OCI-LY7 (cell line): ENCODE data around the gene P2RX5.

Experiments
- EZH2phosphoT487 ChIP-seq: fragments of 200-600 bp; sonication (generic); IDR thresholded peaks from 2 replicates; pipeline ENCODE4 v1.6.1; 2018; ENCODE audit warnings: low read depth, borderline replicate concordance, mild to moderate bottlenecking, mixed run types, antibody characterized with exemption, low read length, moderate library complexity, mixed read lengths
- TF ChIP-seq, protein P1 (sequence below): fragments of 200-600 bp; sonication (generic); conservative IDR thresholded peaks from 2 replicates; pipeline ENCODE4 v1.5.1; 2014; ENCODE audit warnings: mild to moderate bottlenecking, antibody characterized with exemption, low read length, moderate library complexity, mixed read lengths

DNA sequence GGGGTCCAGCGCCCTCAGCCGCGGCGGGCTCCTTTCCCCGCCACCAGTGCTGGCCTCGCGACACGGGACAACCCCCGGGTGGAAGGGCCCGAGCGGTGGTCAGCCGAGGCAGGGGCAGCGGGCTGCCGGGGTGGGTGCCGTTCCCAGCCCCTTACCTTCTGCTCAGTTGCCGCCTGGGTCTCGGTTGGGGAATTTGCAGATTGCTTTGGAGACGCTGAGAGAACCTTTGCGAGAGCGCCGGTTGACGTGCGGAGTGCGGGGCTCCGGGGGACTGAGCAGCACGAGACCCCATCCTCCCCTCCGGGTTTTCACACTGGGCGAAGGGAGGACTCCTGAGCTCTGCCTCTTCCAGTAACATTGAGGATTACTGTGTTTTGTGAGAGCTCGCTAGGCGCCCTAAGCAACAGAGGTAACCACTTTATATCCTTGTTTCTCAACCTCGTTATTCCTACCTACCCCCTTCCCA, 59.0 kb downstream of the P2RX5 start:
- TF ChIP-seq, protein P1, sequence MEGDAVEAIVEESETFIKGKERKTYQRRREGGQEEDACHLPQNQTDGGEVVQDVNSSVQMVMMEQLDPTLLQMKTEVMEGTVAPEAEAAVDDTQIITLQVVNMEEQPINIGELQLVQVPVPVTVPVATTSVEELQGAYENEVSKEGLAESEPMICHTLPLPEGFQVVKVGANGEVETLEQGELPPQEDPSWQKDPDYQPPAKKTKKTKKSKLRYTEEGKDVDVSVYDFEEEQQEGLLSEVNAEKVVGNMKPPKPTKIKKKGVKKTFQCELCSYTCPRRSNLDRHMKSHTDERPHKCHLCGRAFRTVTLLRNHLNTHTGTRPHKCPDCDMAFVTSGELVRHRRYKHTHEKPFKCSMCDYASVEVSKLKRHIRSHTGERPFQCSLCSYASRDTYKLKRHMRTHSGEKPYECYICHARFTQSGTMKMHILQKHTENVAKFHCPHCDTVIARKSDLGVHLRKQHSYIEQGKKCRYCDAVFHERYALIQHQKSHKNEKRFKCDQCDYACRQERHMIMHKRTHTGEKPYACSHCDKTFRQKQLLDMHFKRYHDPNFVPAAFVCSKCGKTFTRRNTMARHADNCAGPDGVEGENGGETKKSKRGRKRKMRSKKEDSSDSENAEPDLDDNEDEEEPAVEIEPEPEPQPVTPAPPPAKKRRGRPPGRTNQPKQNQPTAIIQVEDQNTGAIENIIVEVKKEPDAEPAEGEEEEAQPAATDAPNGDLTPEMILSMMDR = no peak
- TF ChIP-seq EZH2phosphoT487 = no peak
